ENCODE results near the gene RANBP9. TPM values are rescaled to one million over a fixed set of nuclear protein-coding genes. Genes with fewer than 3 reads are reported as not detected.

The RANBP9 gene
- total and polyA plus RNA-seq, 2 of the 13 experiments (the other 11 are each of a cell fraction or from before 2014, with no cell fraction given) = 26.6 to 30.6 TPM

- FAIRE-seq = no peak
- 95% methylated on average over 2 of the region's 2 CpGs for WGBS (ENCODE audit: low lambda C conversion rate)
- in situ Hi-C loops (cut with HindIII; ENCODE audit: extremely low pct_ligation_motif_present, low pct_unique_long_range_greater_than_20kb) = no loop called here
- intact Hi-C loops (cut with micrococcal nuclease; ENCODE audit: unreplicated experiment) = no loop called here
- H3K4me3 ChIP-seq (replicated peaks in 1 of 3; ENCODE audit: insufficient read depth in 1 of 3, low read depth in 2 of 3, low read length in 3 of 3) = no peak overlapping the region
- no peak overlapping the region for H3K27ac ChIP-seq (ENCODE audit: extremely low read length, insufficient read depth, low read length)
- H3K4me2 ChIP-seq (ENCODE audit: low read depth, low read length) = no peak overlapping the region
- ChIA-PET CTCF (ENCODE audit: low intra/inter-chr PET ratio, low total read pairs) (no interaction called here), POLR2A (no interaction called here)
- H2AFZ ChIP-seq (ENCODE audit: low read length) = no peak overlapping the region
- BruUV-seq (replicated peaks) = no TSS peak
- H3K36me3 ChIP-seq (replicated peaks in 1 of 2; ENCODE audit: control insufficient read depth in 1 of 2, insufficient read depth in 2 of 2, low read length in 2 of 2) = no peaks in the 10 kb centered on the region
- H3K79me2 ChIP-seq (ENCODE audit: insufficient read depth, low read length) = peaks cover 97% of the 10 kb centered on the region
- no peak for DNase-seq (ENCODE audit: low spot score)
- H3K4me1 ChIP-seq (ENCODE audit: insufficient read depth, low read length) = peaks cover 69% of the 10 kb centered on the region
- ATAC-seq = no peak
- H4K20me1 ChIP-seq (ENCODE audit: insufficient read depth, low read length) = peaks cover 15% of the 10 kb centered on the region
- H3K9ac ChIP-seq (ENCODE audit: insufficient read depth, low read depth, low read length) = no peak overlapping the region
- no peaks in the 10 kb centered on the region for H3K9me3 ChIP-seq (ENCODE audit: low read length)
- no peak for TF ChIP-seq ZNF460 (CRISPR knock-in tag; IDR thresholded peaks at IDR 0.05; ENCODE audit: borderline replicate concordance)
- peak; percentile 83 for TF ChIP-seq CEBPB (IDR thresholded peaks at IDR 0.05; ENCODE audit: borderline replicate concordance, low read depth, low read length)
- H3K27me3 ChIP-seq (ENCODE audit: control insufficient read depth in 1 of 2, insufficient read depth in 2 of 2, low read length in 2 of 2) = no peaks in the 10 kb centered on the region
These were observed 44.0 kb downstream of the RANBP9 start for GRCh38 chr6:13667655-13668054.

- BruUV-seq (replicated peaks) = no TSS peak
- TF ChIP-seq ZBTB3 (CRISPR knock-in tag; IDR thresholded peaks at IDR 0.05; ENCODE audit: borderline replicate concordance, low read depth) (no peak), ATF4 (CRISPR knock-in tag; IDR thresholded peaks at IDR 0.05) (0 out of 4 replicates have a peak, but pooled peaks of 1 of the 2 experiments have one; percentile 13)
- intact Hi-C loops (cut with micrococcal nuclease; ENCODE audit: unreplicated experiment) = no loop called here
- Histone ChIP-seq H4K20me1 (ENCODE audit: insufficient read depth, low read length) (peaks cover 21% of the 10 kb centered on the region), H3K9me3 (ENCODE audit: low read length) (no peaks in the 10 kb centered on the region), H3K27me3 (ENCODE audit: control insufficient read depth in 1 of 2, insufficient read depth in 2 of 2, low read length in 2 of 2) (no peaks in the 10 kb centered on the region), H3K4me2 (ENCODE audit: low read depth, low read length) (no peak overlapping the region), H2AFZ (ENCODE audit: low read length) (no peak overlapping the region), H3K27ac (ENCODE audit: extremely low read length, insufficient read depth, low read length) (no peak overlapping the region), H3K4me3 (replicated peaks in 1 of 3; ENCODE audit: insufficient read depth in 1 of 3, low read depth in 2 of 3, low read length in 3 of 3) (no peak overlapping the region), H3K4me1 (ENCODE audit: insufficient read depth, low read length) (peaks cover 69% of the 10 kb centered on the region), H3K9ac (ENCODE audit: insufficient read depth, low read depth, low read length) (no peak overlapping the region), H3K36me3 (replicated peaks in 1 of 2; ENCODE audit: control insufficient read depth in 1 of 2, insufficient read depth in 2 of 2, low read length in 2 of 2) (no peaks in the 10 kb centered on the region), H3K79me2 (ENCODE audit: insufficient read depth, low read length) (peaks cover 97% of the 10 kb centered on the region)
- DNase-seq (ENCODE audit: low spot score) (no peak), FAIRE-seq (no peak), ATAC-seq (no peak)
- 92% methylated on average over 8 of the region's 8 CpGs for WGBS (ENCODE audit: low lambda C conversion rate)
- in situ Hi-C loops (cut with HindIII; ENCODE audit: extremely low pct_ligation_motif_present, low pct_unique_long_range_greater_than_20kb) = no loop called here
- POLR2A ChIA-PET = no interaction called here
- CTCF ChIA-PET (ENCODE audit: low intra/inter-chr PET ratio, low total read pairs) = no interaction called here
These were observed 45.2 kb downstream of the RANBP9 start for GRCh38 chr6:13666194-13667105.
